ENCODE results near the gene GPER1. TPM values are rescaled to one million over a fixed set of nuclear protein-coding genes. Genes with fewer than 3 reads are reported as not detected.

The GPER1 gene
- total and polyA plus RNA-seq, 2 experiments from 2014 or later, result 0.89 TPM; not detected in 1

DNA sequence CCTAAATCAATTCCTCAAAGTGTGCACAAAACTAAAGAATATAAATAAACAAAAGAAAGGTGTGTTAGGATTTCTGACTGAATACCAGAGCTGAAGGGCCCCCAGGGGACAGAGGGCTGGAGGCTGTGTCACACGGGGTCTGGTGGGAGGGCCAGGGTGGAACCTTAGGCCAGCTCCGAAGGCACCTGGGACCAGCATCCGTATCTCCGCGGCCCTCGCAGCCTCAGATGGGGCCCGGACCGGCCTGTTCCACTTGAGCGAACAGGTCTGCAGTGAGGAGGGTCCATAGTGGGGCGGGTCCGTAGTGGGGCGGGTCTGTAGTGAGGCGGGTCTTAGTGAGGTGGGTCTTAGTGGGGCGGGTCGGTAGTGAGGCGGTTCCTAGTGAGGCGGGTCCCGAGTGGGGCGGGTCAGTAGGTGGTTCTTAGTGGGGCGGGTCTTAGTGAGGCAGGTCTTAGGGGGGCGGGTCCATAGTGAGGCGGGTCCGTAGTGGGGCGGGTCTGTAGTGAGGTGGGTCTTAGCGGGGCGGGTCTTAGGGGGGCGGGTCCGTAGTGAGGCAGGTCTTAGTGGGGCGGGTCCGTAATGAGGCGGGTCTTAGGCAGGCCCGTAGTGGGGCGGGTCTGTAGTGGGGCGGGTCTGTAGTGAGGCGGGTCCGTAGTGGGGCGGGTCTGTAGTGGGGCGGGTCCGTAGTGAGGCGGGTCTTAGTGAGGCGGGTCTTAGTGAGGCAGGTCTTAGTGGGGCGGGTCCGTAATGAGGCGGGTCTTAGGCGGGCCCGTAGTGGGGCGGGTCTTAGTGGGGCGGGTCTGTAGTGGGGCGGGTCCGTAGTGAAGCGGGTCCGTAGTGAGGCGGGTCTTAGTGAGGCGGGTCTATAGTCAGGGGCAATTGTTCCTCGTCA lies 28.5 kb upstream of the GPER1 start (continued):
- TF ChIP-seq, protein P1, sequence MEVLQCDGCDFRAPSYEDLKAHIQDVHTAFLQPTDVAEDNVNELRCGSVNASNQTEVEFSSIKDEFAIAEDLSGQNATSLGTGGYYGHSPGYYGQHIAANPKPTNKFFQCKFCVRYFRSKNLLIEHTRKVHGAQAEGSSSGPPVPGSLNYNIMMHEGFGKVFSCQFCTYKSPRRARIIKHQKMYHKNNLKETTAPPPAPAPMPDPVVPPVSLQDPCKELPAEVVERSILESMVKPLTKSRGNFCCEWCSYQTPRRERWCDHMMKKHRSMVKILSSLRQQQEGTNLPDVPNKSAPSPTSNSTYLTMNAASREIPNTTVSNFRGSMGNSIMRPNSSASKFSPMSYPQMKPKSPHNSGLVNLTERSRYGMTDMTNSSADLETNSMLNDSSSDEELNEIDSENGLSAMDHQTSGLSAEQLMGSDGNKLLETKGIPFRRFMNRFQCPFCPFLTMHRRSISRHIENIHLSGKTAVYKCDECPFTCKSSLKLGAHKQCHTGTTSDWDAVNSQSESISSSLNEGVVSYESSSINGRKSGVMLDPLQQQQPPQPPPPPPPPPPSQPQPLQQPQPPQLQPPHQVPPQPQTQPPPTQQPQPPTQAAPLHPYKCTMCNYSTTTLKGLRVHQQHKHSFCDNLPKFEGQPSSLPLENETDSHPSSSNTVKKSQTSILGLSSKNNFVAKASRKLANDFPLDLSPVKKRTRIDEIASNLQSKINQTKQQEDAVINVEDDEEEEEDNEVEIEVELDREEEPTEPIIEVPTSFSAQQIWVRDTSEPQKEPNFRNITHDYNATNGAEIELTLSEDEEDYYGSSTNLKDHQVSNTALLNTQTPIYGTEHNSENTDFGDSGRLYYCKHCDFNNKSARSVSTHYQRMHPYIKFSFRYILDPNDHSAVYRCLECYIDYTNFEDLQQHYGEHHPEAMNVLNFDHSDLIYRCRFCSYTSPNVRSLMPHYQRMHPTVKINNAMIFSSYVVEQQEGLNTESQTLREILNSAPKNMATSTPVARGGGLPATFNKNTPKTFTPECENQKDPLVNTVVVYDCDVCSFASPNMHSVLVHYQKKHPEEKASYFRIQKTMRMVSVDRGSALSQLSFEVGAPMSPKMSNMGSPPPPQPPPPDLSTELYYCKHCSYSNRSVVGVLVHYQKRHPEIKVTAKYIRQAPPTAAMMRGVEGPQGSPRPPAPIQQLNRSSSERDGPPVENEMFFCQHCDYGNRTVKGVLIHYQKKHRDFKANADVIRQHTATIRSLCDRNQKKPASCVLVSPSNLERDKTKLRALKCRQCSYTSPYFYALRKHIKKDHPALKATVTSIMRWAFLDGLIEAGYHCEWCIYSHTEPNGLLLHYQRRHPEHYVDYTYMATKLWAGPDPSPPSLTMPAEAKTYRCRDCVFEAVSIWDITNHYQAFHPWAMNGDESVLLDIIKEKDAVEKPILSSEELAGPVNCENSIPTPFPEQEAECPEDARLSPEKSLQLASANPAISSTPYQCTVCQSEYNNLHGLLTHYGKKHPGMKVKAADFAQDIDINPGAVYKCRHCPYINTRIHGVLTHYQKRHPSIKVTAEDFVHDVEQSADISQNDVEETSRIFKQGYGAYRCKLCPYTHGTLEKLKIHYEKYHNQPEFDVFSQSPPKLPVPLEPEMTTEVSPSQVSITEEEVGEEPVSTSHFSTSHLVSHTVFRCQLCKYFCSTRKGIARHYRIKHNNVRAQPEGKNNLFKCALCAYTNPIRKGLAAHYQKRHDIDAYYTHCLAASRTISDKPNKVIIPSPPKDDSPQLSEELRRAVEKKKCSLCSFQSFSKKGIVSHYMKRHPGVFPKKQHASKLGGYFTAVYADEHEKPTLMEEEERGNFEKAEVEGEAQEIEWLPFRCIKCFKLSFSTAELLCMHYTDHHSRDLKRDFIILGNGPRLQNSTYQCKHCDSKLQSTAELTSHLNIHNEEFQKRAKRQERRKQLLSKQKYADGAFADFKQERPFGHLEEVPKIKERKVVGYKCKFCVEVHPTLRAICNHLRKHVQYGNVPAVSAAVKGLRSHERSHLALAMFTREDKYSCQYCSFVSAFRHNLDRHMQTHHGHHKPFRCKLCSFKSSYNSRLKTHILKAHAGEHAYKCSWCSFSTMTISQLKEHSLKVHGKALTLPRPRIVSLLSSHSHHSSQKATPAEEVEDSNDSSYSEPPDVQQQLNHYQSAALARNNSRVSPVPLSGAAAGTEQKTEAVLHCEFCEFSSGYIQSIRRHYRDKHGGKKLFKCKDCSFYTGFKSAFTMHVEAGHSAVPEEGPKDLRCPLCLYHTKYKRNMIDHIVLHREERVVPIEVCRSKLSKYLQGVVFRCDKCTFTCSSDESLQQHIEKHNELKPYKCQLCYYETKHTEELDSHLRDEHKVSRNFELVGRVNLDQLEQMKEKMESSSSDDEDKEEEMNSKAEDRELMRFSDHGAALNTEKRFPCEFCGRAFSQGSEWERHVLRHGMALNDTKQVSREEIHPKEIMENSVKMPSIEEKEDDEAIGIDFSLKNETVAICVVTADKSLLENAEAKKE (CRISPR knock-in tag; IDR thresholded peaks at IDR 0.05), result no peak

DNA sequence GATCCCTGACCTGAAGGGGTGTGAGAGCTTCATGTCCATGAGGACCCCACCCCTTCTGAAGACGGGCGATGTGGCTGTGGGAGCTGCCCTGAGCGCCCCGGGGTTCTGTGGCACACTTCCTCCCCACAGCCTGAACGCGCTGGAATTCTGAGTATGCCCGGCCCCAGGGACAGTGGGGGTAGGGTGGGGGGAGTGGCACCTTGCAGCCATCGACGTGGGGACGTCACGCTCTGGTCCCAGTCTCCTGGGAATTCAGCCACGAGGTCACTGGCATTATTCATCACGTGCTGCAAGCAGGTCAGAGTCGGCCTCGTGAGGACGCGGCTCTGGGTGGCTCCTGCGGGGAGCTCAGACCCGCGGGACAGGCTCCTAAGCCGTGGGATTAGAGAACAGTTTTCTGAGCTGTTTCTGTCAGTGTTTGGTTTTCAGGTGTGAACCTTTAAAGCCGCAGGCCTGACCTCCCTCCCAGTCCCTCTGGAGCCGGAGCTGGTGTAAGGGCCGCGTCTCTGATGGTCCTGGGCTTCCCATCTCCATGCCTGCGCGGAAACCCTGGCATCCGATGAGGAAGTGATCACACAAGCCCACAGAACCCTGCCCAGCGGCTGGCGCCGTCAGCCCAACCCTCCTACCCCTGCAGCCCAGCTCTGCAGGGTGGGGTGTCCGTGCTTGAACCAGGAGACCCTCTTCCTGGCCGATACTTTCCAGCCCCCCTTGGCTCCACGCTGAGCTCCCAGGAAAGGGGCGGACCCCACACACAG lies 27.4 kb upstream of the GPER1 start:
- DNase-seq (ENCODE audit: low spot score) (peak; percentile 58), ATAC-seq (peak; percentile 11)
- Histone ChIP-seq H2AFZ (no peak overlapping the region), H3K4me2 (peak overlapping the region; percentile 83), H3K27ac (ENCODE audit: low read depth) (0 out of 2 replicates have a peak overlapping the region, but pooled peaks have one; percentile 81), H4K20me1 (replicated peaks; ENCODE audit: insufficient read depth) (peaks cover 9% of the 10 kb centered on the region; the same call in 1 of the 2 replicates), H3K79me2 (replicated peaks; ENCODE audit: insufficient read depth) (0 out of 2 replicates have a peak, but pooled peaks cover 7% of the 10 kb centered on the region), H3F3A (replicated peaks; ENCODE audit: low read depth) (0 out of 2 replicates have a peak, but pooled peaks cover 8% of the 10 kb centered on the region), H3K27me3 (ENCODE audit: insufficient read depth) (no peaks in the 10 kb centered on the region), H3K4me1 (ENCODE audit: insufficient read depth) (peaks cover 9% of the 10 kb centered on the region; the same call in 1 of the 2 replicates), H3K4me3 (peak overlapping the region; percentile 49), H3K9me2 (ENCODE audit: insufficient read depth) (no peaks in the 10 kb centered on the region), H3K36me3 (ENCODE audit: insufficient read depth) (no peaks in the 10 kb centered on the region)
- Mint-ChIP-seq H3K9me3 (no peaks in the 10 kb centered on the region), H3K27ac (peak overlapping the region; percentile 93), H3K4me1 (peaks cover 24% of the 10 kb centered on the region), H3K27me3 (ENCODE audit: insufficient read depth, low read depth, poor library complexity) (peaks cover 7% of the 10 kb centered on the region), H3K36me3 (ENCODE audit: low read depth) (peaks cover 4% of the 10 kb centered on the region; the same call in 1 of the 3 replicates), H3K4me3 (peak overlapping the region; percentile 67)
- TF ChIP-seq EZH2phosphoT487 (IDR thresholded peaks at IDR 0.05; ENCODE audit: unreplicated experiment), result no peak
- TF ChIP-seq EZH2 (IDR thresholded peaks at IDR 0.05; ENCODE audit: low read depth, unreplicated experiment), result no peak
- TF ChIP-seq, protein P2, sequence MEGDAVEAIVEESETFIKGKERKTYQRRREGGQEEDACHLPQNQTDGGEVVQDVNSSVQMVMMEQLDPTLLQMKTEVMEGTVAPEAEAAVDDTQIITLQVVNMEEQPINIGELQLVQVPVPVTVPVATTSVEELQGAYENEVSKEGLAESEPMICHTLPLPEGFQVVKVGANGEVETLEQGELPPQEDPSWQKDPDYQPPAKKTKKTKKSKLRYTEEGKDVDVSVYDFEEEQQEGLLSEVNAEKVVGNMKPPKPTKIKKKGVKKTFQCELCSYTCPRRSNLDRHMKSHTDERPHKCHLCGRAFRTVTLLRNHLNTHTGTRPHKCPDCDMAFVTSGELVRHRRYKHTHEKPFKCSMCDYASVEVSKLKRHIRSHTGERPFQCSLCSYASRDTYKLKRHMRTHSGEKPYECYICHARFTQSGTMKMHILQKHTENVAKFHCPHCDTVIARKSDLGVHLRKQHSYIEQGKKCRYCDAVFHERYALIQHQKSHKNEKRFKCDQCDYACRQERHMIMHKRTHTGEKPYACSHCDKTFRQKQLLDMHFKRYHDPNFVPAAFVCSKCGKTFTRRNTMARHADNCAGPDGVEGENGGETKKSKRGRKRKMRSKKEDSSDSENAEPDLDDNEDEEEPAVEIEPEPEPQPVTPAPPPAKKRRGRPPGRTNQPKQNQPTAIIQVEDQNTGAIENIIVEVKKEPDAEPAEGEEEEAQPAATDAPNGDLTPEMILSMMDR (conservative IDR thresholded peaks at IDR 0.05; ENCODE audit: low read depth in 2 of 2), result no peak
- no peak for TF ChIP-seq CREB1 (CRISPR knock-in tag; IDR thresholded peaks at IDR 0.05; ENCODE audit: low read depth)
- TF ChIP-seq ZNF114 (CRISPR knock-in tag; IDR thresholded peaks at IDR 0.05), result no peak
- TF ChIP-seq JUNB (IDR thresholded peaks at IDR 0.05; ENCODE audit: unreplicated experiment), result no peak
- TF ChIP-seq POLR2AphosphoS5 (IDR thresholded peaks at IDR 0.05; ENCODE audit: low read depth), result no peak
- TF ChIP-seq, protein P3, sequence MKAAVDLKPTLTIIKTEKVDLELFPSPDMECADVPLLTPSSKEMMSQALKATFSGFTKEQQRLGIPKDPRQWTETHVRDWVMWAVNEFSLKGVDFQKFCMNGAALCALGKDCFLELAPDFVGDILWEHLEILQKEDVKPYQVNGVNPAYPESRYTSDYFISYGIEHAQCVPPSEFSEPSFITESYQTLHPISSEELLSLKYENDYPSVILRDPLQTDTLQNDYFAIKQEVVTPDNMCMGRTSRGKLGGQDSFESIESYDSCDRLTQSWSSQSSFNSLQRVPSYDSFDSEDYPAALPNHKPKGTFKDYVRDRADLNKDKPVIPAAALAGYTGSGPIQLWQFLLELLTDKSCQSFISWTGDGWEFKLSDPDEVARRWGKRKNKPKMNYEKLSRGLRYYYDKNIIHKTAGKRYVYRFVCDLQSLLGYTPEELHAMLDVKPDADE (IDR thresholded peaks at IDR 0.05), result no peak
- no peak for TF ChIP-seq STAT1 (IDR thresholded peaks at IDR 0.05; ENCODE audit: unreplicated experiment)
- TF ChIP-seq NANOG (IDR thresholded peaks at IDR 0.05; ENCODE audit: borderline replicate concordance), result no peak
- TF ChIP-seq ZNF331 (CRISPR knock-in tag; IDR thresholded peaks at IDR 0.05; ENCODE audit: low read depth), result no peak
